A549 (cell line): ENCODE data around the gene PRODH.
"Not testable (repeated sequence)": the region's sequence is repeated elsewhere in the genome, so short reads cannot be mapped to it uniquely, and the experiment has no call there.

ENCODE experiments used
- CEBPB ChIP-seq, 2 experiments: fragments of >200 bp in 1 of 2; sonication (Bioruptor Twin) in 1 of 2; formaldehyde crosslinking in 1 of 2; IDR thresholded peaks; 2 replicates each; pipeline ENCODE4 v1.6.1; 2012 to 2016
- CTCF ChIP-seq: fragments of >200 bp; sonication (Bioruptor Twin); formaldehyde crosslinking; IDR thresholded peaks from 3 replicates; pipeline ENCODE4 v1.5.1; 2016
- JUN ChIP-seq, 2 experiments: fragments of >200 bp; sonication (Bioruptor Twin); formaldehyde crosslinking; IDR thresholded peaks; 2 replicates in 1 of 2; 3 replicates in 1 of 2; pipeline ENCODE4 v1.6.1; 2016 to 2017
- NFE2L2 ChIP-seq: fragments of 150-350 bp; conservative IDR thresholded peaks from 2 replicates; pipeline ENCODE4 v1.6.1; 2014; ENCODE audit warnings: low read length
- POLR2A ChIP-seq: IDR thresholded peaks from 2 replicates; pipeline ENCODE4 v1.6.1; 2012; ENCODE audit warnings: mild to moderate bottlenecking, low read length
- POLR2AphosphoS2 ChIP-seq: conservative IDR thresholded peaks from 2 replicates; pipeline ENCODE4 v1.6.1; 2012; ENCODE audit warnings: low read length, improper control_type of control experiment, inconsistent platforms
- RCOR1 ChIP-seq: fragments of 150-350 bp; IDR thresholded peaks from 2 replicates; pipeline ENCODE4 v1.6.1; 2014; ENCODE audit warnings: antibody characterized with exemption, low read length, low read depth

GRCh38 chr22:18893775-18894174 lies 42.3 kb downstream of the PRODH start:
- TF ChIP-seq POLR2A; CTCF; RCOR1; POLR2AphosphoS2; CEBPB (IDR thresholded peaks at IDR 0.05); JUN (IDR thresholded peaks at IDR 0.05); NFE2L2: not testable (repeated sequence)
